HCT116 (cell line): Measurements from ENCODE around the gene CCNA2.

Experiments
- CEBPB ChIP-seq: IDR thresholded peaks from 2 replicates; pipeline ENCODE4 v1.6.1; 2012; ENCODE audit warnings: low read depth
- CTCF ChIP-seq, 3 experiments: fragments of 200-600 bp in 1 of 3; sonication (generic) in 1 of 3; IDR thresholded peaks in 2 of 3; conservative IDR thresholded peaks in 1 of 3; 2 replicates each; pipeline ENCODE4 v1.5.1; 2012 to 2017; ENCODE audit warnings: low read depth in 2 of 3, low read length in 2 of 3, antibody characterized with exemption in 1 of 3, borderline replicate concordance in 1 of 3, control low read depth in 1 of 3, mild to moderate bottlenecking in 1 of 3, mixed read lengths in 1 of 3, mixed run types in 1 of 3, moderate library complexity in 1 of 3; ENCODE audit not compliant: insufficient read depth in 1 of 3
- MAX ChIP-seq: IDR thresholded peaks from 2 replicates; pipeline ENCODE4 v1.6.1; 2012
- POLR2A ChIP-seq: IDR thresholded peaks from 2 replicates; pipeline ENCODE4 v1.7.0; 2011; ENCODE audit warnings: borderline replicate concordance; ENCODE audit not compliant: insufficient read depth, insufficient read length; ENCODE audit errors: extremely low read depth
- YY1 ChIP-seq: IDR thresholded peaks from 2 replicates; pipeline ENCODE4 v1.6.1; 2011; ENCODE audit warnings: low read length, low read depth, moderate library complexity, mild to moderate bottlenecking; ENCODE audit not compliant: insufficient replicate concordance; ENCODE audit errors: extremely low read depth

- TF ChIP-seq CTCF (IDR thresholded peaks at IDR 0.05 in 2 of 3, conservative IDR thresholded peaks at IDR 0.05 in 1 of 3; ENCODE audit: borderline replicate concordance in 1 of 3, insufficient read depth in 1 of 3, low read depth in 2 of 3, low read length in 2 of 3) (no peak), POLR2A (no peak), CEBPB (no peak), YY1 (no peak), MAX (no peak)
These were observed 24.4 kb downstream of the CCNA2 start for GRCh38 chr4:121799208-121799823.
